ENCODE measurements around the gene WWC2.
"Not testable (repeated sequence)": the region's sequence is repeated elsewhere in the genome, so short reads cannot be mapped to it uniquely, and the experiment has no call there.

DNA sequence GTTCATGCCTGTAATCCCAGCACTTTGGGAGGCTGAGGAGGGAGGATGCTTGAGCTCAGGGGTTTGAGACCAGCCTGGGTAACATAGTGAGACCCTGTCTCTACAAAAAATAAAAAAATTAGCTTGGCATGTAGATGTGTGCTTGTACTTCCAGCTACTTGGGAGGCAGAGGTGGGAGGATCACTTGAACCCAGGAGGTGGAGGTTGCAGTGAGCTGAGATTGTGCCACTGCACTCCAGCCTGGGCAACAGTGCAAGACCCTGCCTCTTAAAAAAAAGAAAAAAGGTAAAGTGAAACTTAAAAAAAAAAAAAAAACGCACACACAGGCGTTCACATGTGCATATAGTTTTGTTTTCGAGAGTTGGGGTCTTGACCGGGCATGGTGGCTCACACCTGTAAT lies 53.2 kb downstream of the WWC2 start:
- TF ChIP-seq, protein P1, sequence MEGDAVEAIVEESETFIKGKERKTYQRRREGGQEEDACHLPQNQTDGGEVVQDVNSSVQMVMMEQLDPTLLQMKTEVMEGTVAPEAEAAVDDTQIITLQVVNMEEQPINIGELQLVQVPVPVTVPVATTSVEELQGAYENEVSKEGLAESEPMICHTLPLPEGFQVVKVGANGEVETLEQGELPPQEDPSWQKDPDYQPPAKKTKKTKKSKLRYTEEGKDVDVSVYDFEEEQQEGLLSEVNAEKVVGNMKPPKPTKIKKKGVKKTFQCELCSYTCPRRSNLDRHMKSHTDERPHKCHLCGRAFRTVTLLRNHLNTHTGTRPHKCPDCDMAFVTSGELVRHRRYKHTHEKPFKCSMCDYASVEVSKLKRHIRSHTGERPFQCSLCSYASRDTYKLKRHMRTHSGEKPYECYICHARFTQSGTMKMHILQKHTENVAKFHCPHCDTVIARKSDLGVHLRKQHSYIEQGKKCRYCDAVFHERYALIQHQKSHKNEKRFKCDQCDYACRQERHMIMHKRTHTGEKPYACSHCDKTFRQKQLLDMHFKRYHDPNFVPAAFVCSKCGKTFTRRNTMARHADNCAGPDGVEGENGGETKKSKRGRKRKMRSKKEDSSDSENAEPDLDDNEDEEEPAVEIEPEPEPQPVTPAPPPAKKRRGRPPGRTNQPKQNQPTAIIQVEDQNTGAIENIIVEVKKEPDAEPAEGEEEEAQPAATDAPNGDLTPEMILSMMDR (IDR thresholded peaks at IDR 0.05; ENCODE audit: insufficient read depth, low read length), result not testable (repeated sequence)
- TF ChIP-seq POLR2AphosphoS5 (IDR thresholded peaks at IDR 0.05; ENCODE audit: low read depth), result not testable (repeated sequence)
- TF ChIP-seq, protein P2, sequence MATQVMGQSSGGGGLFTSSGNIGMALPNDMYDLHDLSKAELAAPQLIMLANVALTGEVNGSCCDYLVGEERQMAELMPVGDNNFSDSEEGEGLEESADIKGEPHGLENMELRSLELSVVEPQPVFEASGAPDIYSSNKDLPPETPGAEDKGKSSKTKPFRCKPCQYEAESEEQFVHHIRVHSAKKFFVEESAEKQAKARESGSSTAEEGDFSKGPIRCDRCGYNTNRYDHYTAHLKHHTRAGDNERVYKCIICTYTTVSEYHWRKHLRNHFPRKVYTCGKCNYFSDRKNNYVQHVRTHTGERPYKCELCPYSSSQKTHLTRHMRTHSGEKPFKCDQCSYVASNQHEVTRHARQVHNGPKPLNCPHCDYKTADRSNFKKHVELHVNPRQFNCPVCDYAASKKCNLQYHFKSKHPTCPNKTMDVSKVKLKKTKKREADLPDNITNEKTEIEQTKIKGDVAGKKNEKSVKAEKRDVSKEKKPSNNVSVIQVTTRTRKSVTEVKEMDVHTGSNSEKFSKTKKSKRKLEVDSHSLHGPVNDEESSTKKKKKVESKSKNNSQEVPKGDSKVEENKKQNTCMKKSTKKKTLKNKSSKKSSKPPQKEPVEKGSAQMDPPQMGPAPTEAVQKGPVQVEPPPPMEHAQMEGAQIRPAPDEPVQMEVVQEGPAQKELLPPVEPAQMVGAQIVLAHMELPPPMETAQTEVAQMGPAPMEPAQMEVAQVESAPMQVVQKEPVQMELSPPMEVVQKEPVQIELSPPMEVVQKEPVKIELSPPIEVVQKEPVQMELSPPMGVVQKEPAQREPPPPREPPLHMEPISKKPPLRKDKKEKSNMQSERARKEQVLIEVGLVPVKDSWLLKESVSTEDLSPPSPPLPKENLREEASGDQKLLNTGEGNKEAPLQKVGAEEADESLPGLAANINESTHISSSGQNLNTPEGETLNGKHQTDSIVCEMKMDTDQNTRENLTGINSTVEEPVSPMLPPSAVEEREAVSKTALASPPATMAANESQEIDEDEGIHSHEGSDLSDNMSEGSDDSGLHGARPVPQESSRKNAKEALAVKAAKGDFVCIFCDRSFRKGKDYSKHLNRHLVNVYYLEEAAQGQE (IDR thresholded peaks at IDR 0.05; ENCODE audit: insufficient replicate concordance, low read depth), result not testable (repeated sequence)

All from HL-60 (cell line).